Esophagus squamous epithelium (tissue), 4 donors: ENCODE results near the gene MTFMT.

Experiments used
- POLR2A ChIP-seq, 4 donors: fragments of 450-650 bp; IDR thresholded peaks; one replicate each; pipeline ENCODE4 v1.6.1; 2017; ENCODE audit warnings: antibody characterized with exemption in 4 of 4, mild to moderate bottlenecking in 4 of 4, moderate library complexity in 3 of 4
- TF ChIP-seq, protein P1 (sequence below), 6 experiments: fragments of 450-650 bp in 4 of 6; fragments of 200-600 bp in 2 of 6; sonication (generic) in 2 of 6; IDR thresholded peaks; one replicate each; pipeline ENCODE4 v1.5.1; 2016 to 2019; ENCODE audit warnings: antibody characterized with exemption in 6 of 6, mild to moderate bottlenecking in 4 of 6, moderate library complexity in 4 of 6

DNA sequence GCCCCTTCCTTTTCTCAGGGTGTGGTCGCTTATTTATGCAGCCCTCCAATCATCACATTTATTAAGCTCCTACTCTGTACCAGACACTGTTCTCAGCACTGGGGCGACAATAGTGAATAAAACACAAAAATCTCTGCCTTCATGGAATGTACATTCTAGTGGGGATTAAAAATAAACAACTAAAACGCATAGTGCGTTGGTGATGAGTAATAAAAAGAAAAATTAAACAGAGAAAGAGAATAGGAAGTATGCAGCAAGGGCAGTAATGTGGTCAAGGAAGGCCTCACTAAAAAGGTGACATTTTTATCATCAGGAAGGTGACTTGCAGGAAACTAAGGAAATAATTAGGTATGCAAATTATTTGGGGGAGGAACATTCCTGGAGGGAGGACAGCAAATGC, 20.8 kb upstream of the MTFMT start:
- TF ChIP-seq, protein P1, sequence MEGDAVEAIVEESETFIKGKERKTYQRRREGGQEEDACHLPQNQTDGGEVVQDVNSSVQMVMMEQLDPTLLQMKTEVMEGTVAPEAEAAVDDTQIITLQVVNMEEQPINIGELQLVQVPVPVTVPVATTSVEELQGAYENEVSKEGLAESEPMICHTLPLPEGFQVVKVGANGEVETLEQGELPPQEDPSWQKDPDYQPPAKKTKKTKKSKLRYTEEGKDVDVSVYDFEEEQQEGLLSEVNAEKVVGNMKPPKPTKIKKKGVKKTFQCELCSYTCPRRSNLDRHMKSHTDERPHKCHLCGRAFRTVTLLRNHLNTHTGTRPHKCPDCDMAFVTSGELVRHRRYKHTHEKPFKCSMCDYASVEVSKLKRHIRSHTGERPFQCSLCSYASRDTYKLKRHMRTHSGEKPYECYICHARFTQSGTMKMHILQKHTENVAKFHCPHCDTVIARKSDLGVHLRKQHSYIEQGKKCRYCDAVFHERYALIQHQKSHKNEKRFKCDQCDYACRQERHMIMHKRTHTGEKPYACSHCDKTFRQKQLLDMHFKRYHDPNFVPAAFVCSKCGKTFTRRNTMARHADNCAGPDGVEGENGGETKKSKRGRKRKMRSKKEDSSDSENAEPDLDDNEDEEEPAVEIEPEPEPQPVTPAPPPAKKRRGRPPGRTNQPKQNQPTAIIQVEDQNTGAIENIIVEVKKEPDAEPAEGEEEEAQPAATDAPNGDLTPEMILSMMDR (IDR thresholded peaks at IDR 0.05): no peak
- TF ChIP-seq POLR2A (IDR thresholded peaks at IDR 0.05): no peak
